ENCODE data around the gene RNF213.

RNF213 gene

GRCh38 chr17:80260791-80261158, at the start of gene RNF213:
TSS of gene RNF213 (plus strand) at chr17:80260852. CDS start at chr17:80263682, 2,830 bp downstream.
- no peak for DNase-seq (ENCODE audit: low read depth)

DNA sequence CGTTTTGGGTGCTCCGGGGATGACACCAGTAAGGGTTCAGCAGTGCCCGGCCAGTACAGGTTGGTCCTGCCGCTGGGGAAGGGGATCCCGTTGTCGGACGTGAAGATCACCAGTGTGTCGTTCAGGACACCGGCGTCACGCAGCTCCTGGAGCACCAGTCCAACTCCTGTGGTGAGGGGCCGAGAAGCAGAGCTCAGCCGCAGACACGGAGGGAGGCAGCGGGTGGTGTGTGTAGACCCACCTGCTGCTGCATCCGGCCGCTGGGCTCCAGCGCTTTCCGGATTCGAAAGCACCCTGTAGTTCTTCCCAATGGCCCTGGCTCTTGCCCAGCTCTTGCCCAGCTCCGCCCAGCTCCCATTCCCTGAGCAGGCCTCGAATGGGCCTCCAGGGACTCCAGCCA, 48.5 kb upstream of the RNF213 start:
- no peak for DNase-seq (ENCODE audit: low read depth)

- DNase-seq (ENCODE audit: low read depth): no peak
Observed at GRCh38 chr17:80212511-80212910, 48.1 kb upstream of the RNF213 start.

- no peak for DNase-seq (ENCODE audit: low read depth)
Observed at GRCh38 chr17:80212962-80213642, 47.5 kb upstream of the RNF213 start.

- no peak for DNase-seq (ENCODE audit: low read depth)
Observed at GRCh38 chr17:80213643-80213975, 47.0 kb upstream of the RNF213 start.

DNA sequence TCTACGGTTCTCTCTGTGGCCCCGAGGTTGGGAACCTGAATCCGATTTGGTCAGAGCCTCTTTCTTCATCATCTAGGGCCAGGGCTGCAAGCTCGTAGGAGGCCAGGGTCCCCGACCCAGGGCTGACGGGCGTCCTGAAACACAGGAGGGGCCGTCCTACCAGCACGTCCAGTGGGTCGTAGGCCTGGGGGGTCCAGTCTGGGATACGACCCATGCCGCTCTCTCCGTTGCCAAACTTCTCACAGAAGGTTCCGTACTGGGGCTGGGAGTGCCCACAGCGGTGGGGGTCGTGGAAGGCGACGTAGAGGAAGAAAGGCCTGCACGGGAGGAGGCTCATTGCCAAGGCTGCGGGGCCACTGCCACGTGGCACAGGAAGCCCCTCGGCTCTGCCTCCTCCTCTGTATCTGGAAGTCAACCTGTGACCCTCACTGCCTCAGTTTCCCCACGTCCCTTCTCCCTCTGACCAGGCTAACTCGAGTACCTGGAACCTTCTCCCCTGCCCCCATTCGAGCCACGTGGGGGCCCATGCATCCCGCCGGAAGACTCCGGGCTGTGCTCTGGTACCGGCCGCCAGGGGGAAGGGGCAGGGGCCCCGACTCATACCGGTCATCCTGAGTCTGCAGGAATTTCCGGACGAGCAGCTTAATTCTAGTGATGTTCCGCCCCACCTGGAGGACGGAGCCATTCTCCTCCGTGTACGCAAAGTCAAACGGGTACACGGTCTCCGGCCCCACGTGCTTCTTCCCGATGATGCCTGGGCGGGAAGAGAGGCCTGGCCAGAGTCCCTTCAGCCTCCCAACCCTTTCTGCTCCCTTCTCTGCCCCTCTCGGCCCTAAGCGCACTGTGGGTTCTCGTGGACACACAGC, 46.4 kb upstream of the RNF213 start:
- DNase-seq (ENCODE audit: low read depth): no peak

GRCh38 chr17:80214878-80215210, 45.8 kb upstream of the RNF213 start:
- DNase-seq (ENCODE audit: low read depth): no peak

- no peak for DNase-seq (ENCODE audit: low read depth)
Observed at GRCh38 chr17:80216473-80217456, 43.9 kb upstream of the RNF213 start.

- DNase-seq (ENCODE audit: low read depth): no peak
Observed at GRCh38 chr17:80217703-80218362, 42.8 kb upstream of the RNF213 start.

DNA sequence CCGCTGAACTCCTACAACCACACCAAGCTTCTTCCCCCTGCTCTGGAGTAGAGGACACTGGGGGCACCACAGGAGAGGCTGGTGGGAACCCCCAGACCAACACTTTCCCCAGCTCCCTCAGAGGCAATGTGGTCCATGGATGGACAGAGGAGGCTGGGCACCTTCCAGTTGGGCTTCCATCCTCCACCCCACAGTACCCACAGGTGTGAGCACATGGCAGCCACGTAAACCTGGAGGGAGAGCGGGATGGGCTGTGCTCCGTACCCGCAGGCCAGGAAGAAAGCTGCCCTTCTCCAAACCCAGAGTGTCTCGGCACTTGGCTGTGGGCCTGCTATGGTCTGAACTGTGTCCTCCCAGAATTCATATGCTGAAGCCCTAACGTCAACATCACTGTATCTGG, 42.3 kb upstream of the RNF213 start:
- no peak for DNase-seq (ENCODE audit: low read depth)

GRCh38 chr17:80219013-80219762, 41.5 kb upstream of the RNF213 start:
- peak; percentile 91 for DNase-seq (ENCODE audit: low read depth)

- no peak for DNase-seq (ENCODE audit: low read depth)
Observed at GRCh38 chr17:80219763-80220053, 40.9 kb upstream of the RNF213 start.

- peak; percentile 16 for DNase-seq (ENCODE audit: low read depth)
Observed at GRCh38 chr17:80220054-80220735, 40.5 kb upstream of the RNF213 start, which contains the start of the genes SGSH and SLC26A11. TSS of gene SGSH (minus strand) at chr17:80220333. CDS start at chr17:80220313, 20 bp downstream. TSS of gene SLC26A11 (plus strand) at chr17:80220427. CDS start at chr17:80221561, 1,134 bp downstream.

DNA sequence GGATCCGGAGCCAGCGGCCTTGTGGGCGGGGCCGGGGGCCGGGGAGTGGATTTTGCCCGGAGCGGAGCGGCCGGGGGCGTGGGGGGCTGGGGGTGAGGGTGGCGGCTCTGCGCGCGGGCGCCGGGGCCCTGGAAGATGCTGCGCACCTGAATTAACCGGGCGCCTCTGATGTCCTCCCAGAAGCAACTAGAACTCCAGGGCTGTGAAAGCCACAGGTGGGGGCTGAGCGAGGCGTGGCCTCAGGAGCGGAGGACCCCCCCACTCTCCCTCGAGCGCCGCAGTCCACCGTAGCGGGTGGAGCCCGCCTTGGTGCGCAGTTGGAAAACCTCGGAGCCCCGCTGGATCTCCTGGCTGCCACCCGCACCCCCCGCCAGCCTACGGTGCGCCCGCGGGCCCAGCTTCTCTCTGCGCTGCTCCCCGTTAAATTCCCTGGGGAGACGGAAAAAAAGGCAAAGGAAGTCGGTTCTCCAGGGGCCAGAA, 39.9 kb upstream of the RNF213 start:
- no peak for DNase-seq (ENCODE audit: low read depth)

- no peak for DNase-seq (ENCODE audit: low read depth)
Observed at GRCh38 chr17:80221351-80222105, 39.1 kb upstream of the RNF213 start.

GRCh38 chr17:80222376-80223141, 38.1 kb upstream of the RNF213 start:
- DNase-seq (ENCODE audit: low read depth): no peak

GRCh38 chr17:80223142-80223815, 37.4 kb upstream of the RNF213 start:
- DNase-seq (ENCODE audit: low read depth): no peak

DNA sequence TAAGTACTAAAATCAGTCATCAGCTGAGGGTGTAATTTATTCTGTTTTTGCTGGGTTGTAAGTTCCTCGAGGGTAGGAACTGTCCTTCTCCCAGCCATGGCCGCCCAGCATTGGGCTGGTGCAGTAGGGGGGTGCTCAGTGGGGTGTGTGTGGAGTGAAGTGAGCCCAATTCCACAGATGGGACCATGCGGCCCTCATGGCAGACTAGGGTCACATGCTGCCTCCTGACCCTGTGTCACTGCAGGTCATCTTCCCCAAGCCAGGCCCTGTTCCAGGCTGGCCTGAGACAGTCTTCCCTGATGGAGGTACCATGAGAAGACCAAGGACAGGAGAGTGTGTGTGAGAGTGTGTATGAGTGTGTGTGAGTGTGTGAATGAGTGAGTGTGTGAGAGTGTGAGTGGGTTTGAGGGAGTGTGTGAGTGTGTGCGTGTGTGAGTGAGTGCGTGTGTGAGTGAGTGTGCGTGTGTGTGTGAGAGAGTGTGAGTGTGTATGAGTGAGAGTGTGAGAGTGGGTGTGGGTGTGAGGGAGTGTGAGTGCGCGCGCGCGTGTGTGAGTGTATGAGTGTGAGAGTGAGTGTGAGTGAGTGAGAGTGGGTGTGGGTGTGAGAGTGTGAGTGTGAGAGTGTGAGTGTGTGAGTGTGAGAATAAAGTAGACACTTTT, 36.7 kb upstream of the RNF213 start:
- no peak for DNase-seq (ENCODE audit: low read depth)

All from stimulated activated CD8-positive, alpha-beta memory T cell treated with anti-CD3 and anti-CD28 coated beads, Interleukin-15, amount 100 ng/mL, for 1 hour (primary cell).